Coronary artery (tissue), 2 donors: ENCODE results near the gene SMAD3.

ENCODE experiments used
- DNase-seq: peaks from one replicate; pipeline ENCODE4 v3.0.0-alpha.2; 2017; ENCODE audit warnings: low spot score
- H3K27ac ChIP-seq, 2 donors: fragments of 200-600 bp; sonication (generic); one replicate each; pipeline ENCODE4 v1.5.1; 2016 to 2019
- H3K4me3 ChIP-seq: fragments of 200-600 bp; sonication (generic); 2 replicates; pipeline ENCODE4 v1.5.1; 2016; ENCODE audit warnings: mild to moderate bottlenecking, moderate library complexity
- TF ChIP-seq, protein P1 (sequence below): fragments of 200-600 bp; sonication (generic); IDR thresholded peaks from one replicate; pipeline ENCODE4 v1.5.1; 2019; ENCODE audit warnings: antibody characterized with exemption

The SMAD3 gene

DNA sequence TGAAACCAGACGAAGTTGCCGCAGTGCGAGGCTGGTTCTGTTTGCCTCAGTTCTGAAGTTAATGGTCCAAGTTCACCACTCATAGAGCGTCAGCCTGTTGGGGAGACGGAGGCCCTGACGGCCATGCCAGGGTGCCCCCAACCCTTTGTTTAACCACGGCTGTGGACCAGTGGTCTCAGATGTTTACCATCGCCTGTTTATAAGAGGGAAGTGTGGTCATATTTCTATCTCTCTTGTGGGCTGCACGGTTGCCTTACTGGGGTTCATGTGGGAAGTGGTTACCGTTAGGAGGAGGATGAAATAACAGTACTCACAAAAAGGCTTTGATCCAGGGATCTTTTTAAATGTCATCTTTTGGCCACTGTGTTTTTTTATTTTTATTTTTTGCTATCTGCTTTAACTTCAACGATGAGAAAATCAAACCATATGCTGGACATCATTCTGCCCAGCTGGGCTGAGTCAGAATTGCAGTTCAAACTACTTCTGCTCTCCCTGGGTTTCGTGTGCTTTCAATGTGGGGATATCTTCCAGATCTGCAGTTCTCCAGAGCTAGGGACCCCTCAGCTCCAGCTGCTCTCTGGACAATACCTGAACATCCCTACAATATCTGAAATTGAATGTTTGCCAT, 17.8 kb downstream of the SMAD3 start:
- H3K27ac ChIP-seq, result no peak overlapping the region

GRCh38 chr15:67084561-67084960, 19.2 kb downstream of the SMAD3 start:
- TF ChIP-seq, protein P1, sequence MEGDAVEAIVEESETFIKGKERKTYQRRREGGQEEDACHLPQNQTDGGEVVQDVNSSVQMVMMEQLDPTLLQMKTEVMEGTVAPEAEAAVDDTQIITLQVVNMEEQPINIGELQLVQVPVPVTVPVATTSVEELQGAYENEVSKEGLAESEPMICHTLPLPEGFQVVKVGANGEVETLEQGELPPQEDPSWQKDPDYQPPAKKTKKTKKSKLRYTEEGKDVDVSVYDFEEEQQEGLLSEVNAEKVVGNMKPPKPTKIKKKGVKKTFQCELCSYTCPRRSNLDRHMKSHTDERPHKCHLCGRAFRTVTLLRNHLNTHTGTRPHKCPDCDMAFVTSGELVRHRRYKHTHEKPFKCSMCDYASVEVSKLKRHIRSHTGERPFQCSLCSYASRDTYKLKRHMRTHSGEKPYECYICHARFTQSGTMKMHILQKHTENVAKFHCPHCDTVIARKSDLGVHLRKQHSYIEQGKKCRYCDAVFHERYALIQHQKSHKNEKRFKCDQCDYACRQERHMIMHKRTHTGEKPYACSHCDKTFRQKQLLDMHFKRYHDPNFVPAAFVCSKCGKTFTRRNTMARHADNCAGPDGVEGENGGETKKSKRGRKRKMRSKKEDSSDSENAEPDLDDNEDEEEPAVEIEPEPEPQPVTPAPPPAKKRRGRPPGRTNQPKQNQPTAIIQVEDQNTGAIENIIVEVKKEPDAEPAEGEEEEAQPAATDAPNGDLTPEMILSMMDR, result no peak
- Histone ChIP-seq H3K27ac (no peak overlapping the region), H3K4me3 (no peak overlapping the region)
- DNase-seq, result no peak

More for the DNA sequence above, 17.8 kb downstream of the SMAD3 start:
- no peak for DNase-seq
- no peak overlapping the region for H3K4me3 ChIP-seq
- TF ChIP-seq, protein P1, result no peak

DNA sequence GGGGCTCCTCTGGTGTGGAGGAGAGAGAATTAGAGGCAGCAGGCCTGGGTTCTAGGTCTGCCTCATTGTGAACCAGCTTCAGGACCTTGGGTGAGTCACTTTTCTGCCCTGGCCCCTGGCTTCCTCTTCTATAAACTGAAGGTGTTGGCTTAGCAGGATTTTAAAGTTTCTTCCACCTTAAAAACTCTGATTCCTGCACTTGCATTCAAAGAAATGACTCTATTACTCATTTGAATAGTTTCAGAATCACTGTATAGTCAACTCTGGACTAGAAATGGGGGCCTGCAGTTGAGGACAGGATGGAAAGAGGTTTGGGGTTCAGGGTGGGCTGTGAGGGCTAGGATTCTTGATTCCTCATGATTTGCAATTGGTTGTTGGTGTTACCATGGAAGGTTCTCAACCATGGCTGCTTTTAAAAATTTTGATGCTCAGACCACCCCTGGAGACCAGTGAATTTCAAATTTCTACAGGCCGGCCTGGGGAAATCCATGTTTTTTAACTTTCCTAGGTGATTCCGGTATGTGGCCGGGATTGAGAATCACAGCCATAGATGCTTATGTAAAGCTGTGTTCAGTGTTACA, 19.9 kb downstream of the SMAD3 start:
- Histone ChIP-seq H3K4me3 (no peak overlapping the region), H3K27ac (no peak overlapping the region)
- no peak for DNase-seq
- TF ChIP-seq, protein P1, result no peak

DNA sequence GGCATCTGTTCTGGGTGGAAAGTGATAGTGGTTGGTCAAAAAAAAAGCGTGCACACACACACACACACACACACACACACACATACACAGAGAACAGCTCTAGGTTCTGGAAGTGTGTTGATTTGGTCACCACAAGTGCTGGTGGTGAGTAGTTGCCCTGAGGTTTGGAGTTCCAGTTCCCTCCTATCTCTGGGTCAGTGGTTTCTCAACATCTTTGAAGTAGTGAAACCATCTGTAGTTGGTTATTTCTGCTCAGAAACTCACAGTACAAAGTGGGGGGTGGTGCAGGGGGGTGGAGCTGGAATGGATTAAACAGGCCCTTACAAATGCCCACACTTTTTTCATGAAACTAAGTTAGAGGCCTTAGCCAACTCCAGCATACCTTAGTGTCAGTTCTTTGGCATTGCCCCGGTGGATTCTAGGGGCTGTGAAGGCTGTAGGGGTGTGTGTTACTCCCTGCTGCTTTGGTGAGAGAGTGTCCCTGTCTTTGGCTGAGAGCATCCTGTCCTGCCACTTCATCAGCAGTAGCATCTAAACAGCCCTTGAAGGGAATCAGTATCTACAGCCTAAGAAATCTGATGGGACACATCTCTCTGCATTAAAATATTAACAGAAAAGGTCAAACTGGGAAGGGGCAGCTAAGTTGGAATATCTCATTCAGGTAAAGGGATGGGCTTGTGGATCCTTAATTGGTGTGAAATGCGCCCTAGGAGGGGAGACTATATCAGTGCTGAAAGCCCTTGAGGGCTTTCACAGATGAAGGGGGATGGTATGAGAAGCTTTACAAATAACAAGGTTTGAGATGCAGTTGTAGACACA, 20.6 kb downstream of the SMAD3 start:
- Histone ChIP-seq H3K4me3 (no peak overlapping the region), H3K27ac (no peak overlapping the region)
- TF ChIP-seq, protein P1, result no peak
- DNase-seq, result no peak

GRCh38 chr15:67086637-67086914, 21.2 kb downstream of the SMAD3 start:
- no peak overlapping the region for H3K4me3 ChIP-seq
- no peak overlapping the region for H3K27ac ChIP-seq
- no peak for DNase-seq

GRCh38 chr15:67087507-67088172, 22.2 kb downstream of the SMAD3 start:
- TF ChIP-seq, protein P1, result no peak
- no peak for DNase-seq
- Histone ChIP-seq H3K4me3 (no peak overlapping the region), H3K27ac (no peak overlapping the region)

More at GRCh38 chr15:67086637-67086914, 21.2 kb downstream of the SMAD3 start:
- TF ChIP-seq, protein P1, result no peak
